Epithelial cell of esophagus (primary cell): ENCODE measurements around the gene TPK1.

Source experiments
- DNase-seq: peaks from one replicate; pipeline ENCODE4 v3.0.0; 2010; ENCODE audit warnings: low read depth
- H3K4me3 ChIP-seq: 2 replicates; pipeline ENCODE4 v1.5.1; 2011; ENCODE audit warnings: mild to moderate bottlenecking, low read length, control low read depth
- TF ChIP-seq, protein P1 (sequence below): IDR thresholded peaks from 2 replicates; pipeline ENCODE4 v1.5.1; 2011; ENCODE audit warnings: low read depth, mild to moderate bottlenecking, low read length, control low read depth, inconsistent platforms; ENCODE audit not compliant: insufficient read depth; ENCODE audit errors: missing control alignments

The TPK1 gene

GRCh38 chr7:144518360-144518759, 317.5 kb downstream of the TPK1 start:
- H3K4me3 ChIP-seq = no peak overlapping the region
- DNase-seq = no peak
- TF ChIP-seq, protein P1, sequence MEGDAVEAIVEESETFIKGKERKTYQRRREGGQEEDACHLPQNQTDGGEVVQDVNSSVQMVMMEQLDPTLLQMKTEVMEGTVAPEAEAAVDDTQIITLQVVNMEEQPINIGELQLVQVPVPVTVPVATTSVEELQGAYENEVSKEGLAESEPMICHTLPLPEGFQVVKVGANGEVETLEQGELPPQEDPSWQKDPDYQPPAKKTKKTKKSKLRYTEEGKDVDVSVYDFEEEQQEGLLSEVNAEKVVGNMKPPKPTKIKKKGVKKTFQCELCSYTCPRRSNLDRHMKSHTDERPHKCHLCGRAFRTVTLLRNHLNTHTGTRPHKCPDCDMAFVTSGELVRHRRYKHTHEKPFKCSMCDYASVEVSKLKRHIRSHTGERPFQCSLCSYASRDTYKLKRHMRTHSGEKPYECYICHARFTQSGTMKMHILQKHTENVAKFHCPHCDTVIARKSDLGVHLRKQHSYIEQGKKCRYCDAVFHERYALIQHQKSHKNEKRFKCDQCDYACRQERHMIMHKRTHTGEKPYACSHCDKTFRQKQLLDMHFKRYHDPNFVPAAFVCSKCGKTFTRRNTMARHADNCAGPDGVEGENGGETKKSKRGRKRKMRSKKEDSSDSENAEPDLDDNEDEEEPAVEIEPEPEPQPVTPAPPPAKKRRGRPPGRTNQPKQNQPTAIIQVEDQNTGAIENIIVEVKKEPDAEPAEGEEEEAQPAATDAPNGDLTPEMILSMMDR = no peak

DNA sequence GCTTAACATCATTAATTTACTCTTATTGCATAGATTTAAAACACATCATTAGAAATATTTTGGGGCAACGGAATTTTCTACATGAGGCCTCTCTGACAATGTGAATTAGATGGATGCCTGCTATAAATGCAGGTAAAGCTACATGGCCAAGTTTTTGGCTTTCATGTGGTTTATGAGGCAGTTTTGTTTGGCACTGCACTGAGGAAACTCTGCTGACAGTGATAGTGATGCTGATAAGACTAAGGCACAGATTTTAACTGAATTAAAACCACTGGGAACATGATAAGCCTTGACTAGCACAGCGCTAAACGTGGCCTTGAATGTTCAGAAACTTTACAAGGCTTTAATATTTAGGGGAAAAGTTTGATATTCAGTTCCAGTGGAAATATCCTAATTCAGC, 318.1 kb downstream of the TPK1 start:
- TF ChIP-seq, protein P1 = no peak
- DNase-seq = no peak

DNA sequence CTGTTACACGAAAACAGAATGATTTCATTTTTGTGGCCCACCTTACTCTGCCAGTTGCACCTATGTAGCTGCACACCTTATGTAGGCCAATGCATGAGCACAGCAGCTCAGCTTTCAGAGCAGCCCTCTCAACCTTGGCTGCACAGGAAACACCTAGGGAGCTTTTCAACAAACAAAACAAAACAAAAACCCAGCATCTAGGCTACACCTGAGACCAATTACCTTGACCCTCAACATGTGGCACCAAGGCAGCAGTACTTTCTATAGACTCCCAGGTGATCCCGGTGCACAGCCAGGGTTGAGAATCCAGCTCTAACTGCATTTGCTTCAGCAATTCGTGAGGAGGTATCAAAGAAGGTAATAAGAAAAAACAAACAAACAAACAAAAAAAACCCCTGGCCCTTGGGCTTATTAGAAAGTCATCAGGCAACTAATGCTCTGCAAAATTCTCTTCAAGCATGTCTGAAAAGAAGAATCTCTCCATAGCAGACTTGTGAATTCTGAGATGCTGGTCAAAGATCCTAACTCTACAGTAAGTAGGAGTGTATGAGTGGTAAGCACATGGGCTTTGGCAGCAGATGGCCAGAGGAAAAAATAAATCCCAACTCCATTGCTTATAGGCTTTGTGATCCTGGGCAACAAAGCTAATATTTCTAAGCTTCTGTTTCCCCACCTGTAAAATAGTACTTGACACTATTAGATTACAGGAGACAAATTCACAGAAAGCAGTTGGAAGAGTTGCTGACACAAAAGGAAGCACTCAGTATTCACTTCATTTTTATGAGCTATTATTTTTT, 318.9 kb downstream of the TPK1 start:
- H3K4me3 ChIP-seq = no peak overlapping the region

More for the DNA sequence above, 318.1 kb downstream of the TPK1 start:
- H3K4me3 ChIP-seq = no peak overlapping the region

GRCh38 chr7:144513334-144513733, 322.5 kb downstream of the TPK1 start:
- no peak overlapping the region for H3K4me3 ChIP-seq
- TF ChIP-seq, protein P1 = peak; percentile 52
- DNase-seq = peak; percentile 39

More for the DNA sequence above, 318.9 kb downstream of the TPK1 start:
- no peak for DNase-seq
- TF ChIP-seq, protein P1 = no peak

GRCh38 chr7:144510621-144511020, 325.2 kb downstream of the TPK1 start:
- DNase-seq = no peak
- TF ChIP-seq, protein P1 = no peak
- H3K4me3 ChIP-seq = no peak overlapping the region

- TF ChIP-seq, protein P1 = no peak
- no peak for DNase-seq
- no peak overlapping the region for H3K4me3 ChIP-seq
These were observed 327.2 kb downstream of the TPK1 start for GRCh38 chr7:144508702-144509101.

- no peak overlapping the region for H3K4me3 ChIP-seq
- TF ChIP-seq, protein P1 = no peak
- DNase-seq = no peak
These were observed 332.6 kb downstream of the TPK1 start for GRCh38 chr7:144503215-144503614.
